DMS79 treated with DMSO at 0.1 percent for 48 hours (cell line): Measurements from ENCODE around the gene UBE3B.

Experiments
- DNase-seq: peaks from one replicate; lab custom pipeline; 2025; lab: John Stamatoyannopoulos, UW

Gene UBE3B

GRCh38 chr12:109448707-109449390, 28.6 kb upstream of the UBE3B start:
- DNase-seq, result no peak

- DNase-seq, result no peak
These were observed 27.4 kb upstream of the UBE3B start for GRCh38 chr12:109449845-109450532.

- no peak for DNase-seq
These were observed 26.5 kb upstream of the UBE3B start for GRCh38 chr12:109450980-109451379.

- no peak for DNase-seq
These were observed 26.0 kb upstream of the UBE3B start for GRCh38 chr12:109451400-109451799.

- DNase-seq, result no peak
These were observed 24.9 kb upstream of the UBE3B start for GRCh38 chr12:109452489-109452888.

GRCh38 chr12:109455706-109456105, 21.7 kb upstream of the UBE3B start:
- no peak for DNase-seq

GRCh38 chr12:109458086-109458485, 19.3 kb upstream of the UBE3B start:
- no peak for DNase-seq

GRCh38 chr12:109458771-109459208, 18.6 kb upstream of the UBE3B start:
- no peak for DNase-seq

GRCh38 chr12:109459247-109459646, 18.2 kb upstream of the UBE3B start:
- no peak for DNase-seq

GRCh38 chr12:109460538-109460937, 16.9 kb upstream of the UBE3B start:
- DNase-seq, result no peak

- DNase-seq, result no peak
These were observed 16.2 kb upstream of the UBE3B start for GRCh38 chr12:109461049-109461845.

GRCh38 chr12:109461846-109462756, 15.3 kb upstream of the UBE3B start:
- DNase-seq, result no peak

- DNase-seq, result peak; percentile 89
These were observed 14.4 kb upstream of the UBE3B start for GRCh38 chr12:109462868-109463692.

GRCh38 chr12:109463756-109464155, 13.7 kb upstream of the UBE3B start:
- no peak for DNase-seq

- peak; percentile 16 for DNase-seq
These were observed 12.6 kb upstream of the UBE3B start for GRCh38 chr12:109464642-109465351.

GRCh38 chr12:109466305-109466704, 11.1 kb upstream of the UBE3B start:
- no peak for DNase-seq

GRCh38 chr12:109466821-109467220, 10.6 kb upstream of the UBE3B start:
- no peak for DNase-seq

GRCh38 chr12:109467978-109468676, 9.3 kb upstream of the UBE3B start:
- DNase-seq, result no peak

GRCh38 chr12:109469517-109469916, 7.9 kb upstream of the UBE3B start:
- DNase-seq, result no peak

GRCh38 chr12:109473006-109473405, 4.4 kb upstream of the UBE3B start:
- no peak for DNase-seq
